Skeletal muscle cell (primary cell): ENCODE measurements around the gene SGSM2.

Source experiments
- DNase-seq: peaks from one replicate; pipeline ENCODE4 v3.0.0-alpha.2; 2010; ENCODE audit warnings: low read depth
- H3K4me3 ChIP-seq: 2 replicates; pipeline ENCODE4 v1.5.1; 2011; ENCODE audit warnings: low read depth, mild to moderate bottlenecking, control low read depth, low read length, moderate library complexity

SGSM2 gene

DNA sequence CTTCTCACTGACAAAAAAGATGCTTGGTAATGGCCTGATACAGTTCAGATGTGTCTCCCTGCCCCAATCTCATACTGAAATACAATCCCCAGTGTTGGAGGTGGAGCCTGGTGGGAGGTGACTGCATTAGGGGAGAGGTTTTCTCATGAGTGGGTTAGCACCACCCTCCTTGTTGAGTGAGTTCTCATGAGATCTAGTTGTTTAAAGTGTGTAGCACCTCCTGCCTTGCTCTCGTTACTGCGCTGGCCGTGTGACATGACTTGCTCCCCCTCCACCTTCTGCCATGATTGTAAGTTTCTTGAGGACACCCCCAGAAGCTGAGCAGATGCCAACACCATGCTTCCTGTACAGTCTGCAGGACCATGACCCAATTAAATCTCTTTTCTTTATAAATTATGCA, 6.0 kb upstream of the SGSM2 start:
- DNase-seq = no peak
- H3K4me3 ChIP-seq = no peak overlapping the region

DNA sequence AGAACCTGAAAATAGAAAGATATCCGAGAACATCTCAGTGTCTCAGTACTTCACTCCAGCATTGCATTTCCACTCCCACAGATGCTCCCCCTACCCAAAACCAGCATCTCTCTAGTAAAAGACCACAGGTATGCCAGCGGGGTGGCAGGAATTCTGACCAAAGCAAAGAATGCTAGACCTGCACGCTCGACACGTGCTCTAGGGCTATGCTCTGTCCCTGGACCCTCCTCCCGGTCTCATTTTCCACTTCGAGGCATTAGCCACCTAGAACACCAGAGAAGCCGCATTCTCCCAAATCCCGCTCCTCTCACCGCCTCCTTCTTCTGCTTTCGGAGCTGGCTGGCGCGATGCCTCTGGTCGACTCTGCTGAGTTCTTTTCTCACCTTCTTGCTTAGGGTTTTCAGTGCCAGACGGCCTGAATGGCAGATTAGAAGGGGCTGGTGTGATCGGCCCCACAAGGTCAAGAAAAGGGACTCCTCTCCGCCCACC, 1.5 kb upstream of the SGSM2 start:
- peak overlapping the region; percentile 92 for H3K4me3 ChIP-seq
- DNase-seq = no peak

DNA sequence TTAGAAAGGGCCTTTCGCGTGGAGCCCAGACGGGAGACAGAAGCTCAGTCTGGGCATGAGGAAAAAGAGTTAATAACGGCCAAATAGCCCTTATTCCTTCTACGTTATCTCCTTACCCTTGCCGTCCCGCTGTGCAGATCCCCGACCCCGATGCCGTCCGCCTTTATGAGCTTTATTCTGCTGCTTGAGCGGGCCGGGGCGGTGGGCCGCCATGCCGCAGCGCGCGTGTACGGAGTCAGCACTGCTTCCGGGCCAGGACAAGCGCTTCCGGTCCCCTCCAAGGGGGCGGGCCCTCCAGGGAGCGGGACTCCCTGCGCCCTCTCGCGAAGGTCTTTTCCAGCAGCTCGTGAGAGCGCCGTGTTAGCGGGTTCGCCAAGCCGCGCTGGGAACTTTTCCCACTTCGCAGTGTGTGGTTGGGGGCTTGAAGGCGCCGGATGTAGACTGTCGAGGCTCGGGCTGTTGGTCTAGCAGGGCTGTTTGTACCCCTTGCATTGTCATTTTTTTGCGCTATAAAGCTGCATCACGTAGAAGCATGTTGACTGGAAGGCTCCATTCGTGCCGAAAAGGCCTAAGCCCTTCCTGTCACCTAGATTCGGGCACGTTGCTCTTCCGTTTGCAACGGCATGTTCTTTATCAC, 968 bp upstream of the SGSM2 start, which contains the start of gene TSR1:
Gene TSR1 (minus strand): TSS at position 243 of the 637 bp plus-strand sequence. CDS start 30 bp downstream, at position 213.
- peak; percentile 62 for DNase-seq
- peak within 1 kb of the TSS; percentile 92 for H3K4me3 ChIP-seq

DNA sequence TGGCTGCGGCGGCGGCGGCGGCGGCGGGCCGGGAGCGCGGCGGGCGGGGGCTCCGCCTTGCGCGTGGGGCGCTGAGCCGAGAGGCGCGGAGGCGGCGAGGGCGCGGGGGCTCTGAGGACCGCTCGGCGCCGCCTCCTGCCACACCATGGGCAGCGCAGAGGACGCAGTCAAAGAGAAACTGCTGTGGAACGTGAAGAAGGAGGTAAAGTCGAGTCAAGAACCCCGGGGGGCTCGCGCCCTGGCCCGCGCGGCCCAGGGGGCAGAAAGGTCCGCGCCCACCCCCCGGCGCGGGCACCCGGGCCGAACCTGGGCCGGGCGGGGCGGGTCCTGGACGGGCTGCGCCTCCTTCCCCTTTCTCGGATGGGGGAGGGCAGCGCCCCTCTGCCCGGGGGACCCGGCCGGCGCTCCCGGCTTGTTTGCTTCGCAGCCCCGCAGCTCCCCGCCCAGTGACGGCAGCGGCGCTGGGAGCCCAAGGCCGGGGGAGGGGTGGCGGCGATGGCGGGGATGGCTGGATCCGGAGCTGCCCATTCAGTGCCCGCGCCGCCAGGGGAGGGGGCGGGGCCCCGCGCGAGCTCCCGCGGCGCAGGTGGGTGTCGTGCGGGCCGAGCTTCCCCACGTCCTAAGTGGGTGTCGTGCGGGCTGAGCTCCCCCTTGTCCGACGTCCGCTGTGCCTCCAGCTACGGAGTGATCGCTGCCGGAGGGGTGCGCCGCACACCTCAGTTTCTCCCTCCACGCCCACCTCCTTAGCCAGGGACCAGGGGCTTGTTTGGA, 428 bp downstream of the SGSM2 start:
- H3K4me3 ChIP-seq = peak overlapping the region; percentile 92
- no peak for DNase-seq

DNA sequence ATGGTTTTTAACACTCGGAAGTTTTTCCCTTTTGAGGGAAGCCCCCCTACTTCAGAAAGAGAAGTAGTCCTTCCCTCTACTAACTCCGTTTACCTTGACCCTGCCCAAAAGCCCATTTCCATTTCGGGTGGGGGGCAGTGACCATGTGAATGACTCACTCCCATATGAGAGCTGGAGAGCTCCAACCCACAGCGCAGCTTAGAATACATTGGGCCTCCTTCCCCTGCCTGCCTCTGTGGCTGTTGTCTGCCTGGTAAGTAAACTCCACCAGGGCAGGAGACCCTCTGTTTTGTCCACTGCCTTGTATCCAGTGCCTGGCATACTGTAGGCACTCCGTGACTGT, 985 bp downstream of the SGSM2 start:
- no peak for DNase-seq
- H3K4me3 ChIP-seq = peak overlapping the region; percentile 92

DNA sequence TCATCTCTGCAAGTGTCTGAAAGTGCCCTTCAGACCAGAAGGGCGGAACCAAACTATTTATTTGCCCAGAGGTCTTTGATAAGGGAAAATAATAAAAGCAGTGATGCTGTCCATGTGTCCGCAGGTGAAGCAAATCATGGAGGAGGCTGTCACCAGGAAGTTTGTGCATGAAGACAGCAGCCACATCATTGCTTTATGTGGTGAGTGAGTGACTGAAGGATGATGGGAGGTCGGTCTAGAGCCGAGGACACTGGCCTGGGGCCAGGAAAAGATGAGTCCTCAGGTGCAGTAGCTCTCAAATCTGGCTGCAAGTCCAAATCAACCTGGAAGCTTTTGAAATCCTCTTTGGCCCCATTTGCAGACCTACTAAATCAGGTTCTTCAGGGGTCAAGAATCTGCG, 6.1 kb downstream of the SGSM2 start:
- H3K4me3 ChIP-seq = no peak overlapping the region
- no peak for DNase-seq

DNA sequence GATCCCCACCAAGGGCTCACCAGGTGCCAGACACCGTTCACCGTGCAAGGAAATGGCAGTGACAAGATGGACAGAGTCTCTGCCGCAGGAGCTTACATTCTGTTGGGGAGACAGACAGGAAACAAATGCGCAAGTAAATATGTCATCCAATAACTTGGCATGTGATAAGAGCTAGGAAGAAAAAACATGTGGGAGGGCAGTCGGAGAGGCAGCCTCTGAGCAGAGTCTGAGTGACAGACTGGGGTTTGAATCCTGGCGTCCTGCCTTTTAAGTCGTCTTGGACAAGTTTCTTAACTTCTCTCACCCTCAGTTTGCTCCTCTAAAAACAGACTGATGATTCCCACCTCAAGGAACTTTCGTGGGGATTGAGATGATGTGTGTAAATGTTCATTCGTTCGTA, 7.2 kb downstream of the SGSM2 start:
- H3K4me3 ChIP-seq = no peak overlapping the region
- no peak for DNase-seq

DNA sequence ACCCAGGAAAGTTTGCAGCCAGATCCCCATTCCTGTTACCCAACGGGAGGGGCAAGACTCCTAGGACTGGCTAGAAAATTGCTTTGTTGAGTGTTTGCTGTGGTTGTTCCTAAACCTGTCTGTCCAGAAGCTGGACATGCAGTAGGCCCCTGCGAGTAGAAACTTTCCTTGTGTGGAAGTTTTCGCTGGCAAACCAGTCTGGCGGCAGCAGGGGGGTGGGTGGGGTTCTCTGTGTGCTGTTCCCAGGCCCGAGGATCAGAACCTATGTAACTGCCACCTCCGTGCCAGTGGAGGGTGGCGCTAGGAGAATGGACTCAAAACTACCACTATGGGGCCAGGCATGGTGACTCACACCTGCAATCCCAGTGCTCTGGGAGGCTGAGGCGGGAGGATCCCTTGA, 9.2 kb downstream of the SGSM2 start:
- H3K4me3 ChIP-seq = no peak overlapping the region
- DNase-seq = no peak

DNA sequence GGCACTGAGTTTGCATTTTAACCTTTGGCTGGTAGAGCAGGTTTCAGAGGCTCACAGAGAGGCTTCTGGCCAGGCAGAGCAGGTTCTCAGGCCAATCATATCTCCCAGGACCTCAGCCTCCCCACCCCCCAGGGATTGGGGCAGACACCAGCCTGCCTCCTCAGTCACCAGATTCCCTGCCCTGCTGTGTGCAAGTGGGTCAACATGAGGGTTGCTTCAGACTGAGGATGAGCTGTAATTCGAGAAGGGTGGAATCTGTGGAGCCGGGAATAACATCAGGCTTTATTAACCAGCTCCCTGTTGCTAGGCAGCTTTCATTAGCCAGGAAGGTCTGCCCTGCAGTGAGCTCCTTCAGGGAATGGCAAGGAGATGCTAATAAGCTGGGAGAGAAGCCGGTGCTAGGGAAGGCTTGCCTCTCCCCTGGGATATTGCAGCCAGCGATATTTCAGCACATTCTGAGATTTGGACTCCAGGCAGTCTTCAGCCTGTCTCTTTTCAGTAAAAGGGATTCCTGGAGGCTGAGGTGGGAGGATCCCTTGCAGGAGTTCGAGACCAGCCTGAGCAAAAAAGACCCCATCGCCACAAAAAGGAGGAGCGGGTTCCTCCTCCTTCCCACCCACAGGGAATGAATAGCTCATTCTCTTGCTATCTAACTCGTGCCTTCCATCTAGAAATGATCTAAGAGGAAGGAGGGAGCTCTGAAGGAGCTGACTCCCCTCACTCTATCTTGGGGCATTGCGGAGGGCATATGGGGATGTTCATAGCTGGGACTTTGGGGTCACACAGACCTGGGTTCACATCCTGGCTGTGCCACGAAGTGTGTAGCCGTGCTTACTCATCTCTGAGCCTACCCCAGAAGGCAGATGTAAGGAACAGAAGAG, 10.7 kb downstream of the SGSM2 start:
- peak; percentile 66 for DNase-seq
- no peak overlapping the region for H3K4me3 ChIP-seq

DNA sequence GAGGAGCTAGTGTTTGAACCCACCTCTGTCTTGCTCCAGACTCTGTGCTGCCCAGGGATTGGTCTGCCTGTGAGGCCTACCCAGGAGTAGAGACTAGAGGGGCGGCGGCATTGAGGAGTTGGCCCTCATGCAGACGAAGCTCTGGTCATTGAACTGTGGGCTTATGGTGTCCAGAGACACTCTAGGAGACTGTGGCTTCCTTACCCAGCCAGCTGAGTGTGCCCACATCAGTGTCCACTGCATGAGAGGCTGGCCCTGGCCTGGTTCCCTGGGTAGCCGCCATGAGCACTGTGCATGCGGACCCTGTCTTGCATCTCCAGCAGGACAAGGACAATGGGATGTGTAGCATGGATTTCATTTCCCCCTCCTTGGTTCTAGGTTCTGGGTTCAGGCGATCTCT, 14.0 kb downstream of the SGSM2 start:
- no peak overlapping the region for H3K4me3 ChIP-seq
- no peak for DNase-seq

DNA sequence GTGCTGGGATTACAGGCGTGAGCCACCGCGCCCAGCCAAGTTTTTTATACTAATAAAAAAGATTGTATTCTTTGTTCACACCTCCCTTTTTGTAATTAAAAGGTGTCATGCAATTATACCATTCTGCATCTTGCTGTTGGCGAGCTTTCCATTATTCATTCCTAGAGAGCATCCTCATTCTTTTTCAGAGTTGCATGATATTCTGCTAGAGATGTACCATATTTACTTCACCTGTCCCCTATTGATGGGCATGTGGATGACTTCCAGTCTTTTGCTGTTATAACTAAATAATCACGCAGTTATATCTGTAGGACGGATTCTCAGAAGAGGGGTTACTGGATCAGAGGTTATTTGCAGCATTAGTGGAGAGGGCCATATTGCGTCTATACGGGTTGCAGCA, 17.0 kb downstream of the SGSM2 start:
- DNase-seq = no peak
- no peak overlapping the region for H3K4me3 ChIP-seq

DNA sequence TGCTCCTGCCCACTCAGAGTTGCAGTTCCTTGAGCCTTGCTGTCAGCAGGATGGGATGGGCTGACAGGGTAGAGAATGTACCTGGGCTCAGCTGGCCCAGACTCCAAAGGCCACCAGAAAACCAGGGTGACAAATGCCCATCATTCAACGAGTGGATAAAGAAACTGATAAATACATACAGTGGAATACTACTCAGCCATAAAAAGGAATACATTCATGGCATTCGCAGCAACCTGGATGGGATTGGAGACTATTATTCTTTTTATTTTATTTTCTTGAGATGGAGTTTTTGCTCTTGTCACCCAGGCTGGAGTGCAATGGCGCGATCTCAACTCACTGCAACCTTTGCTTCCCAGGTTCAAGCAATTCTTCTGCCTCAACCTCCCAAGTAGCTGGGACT, 19.9 kb downstream of the SGSM2 start:
- no peak for DNase-seq

DNA sequence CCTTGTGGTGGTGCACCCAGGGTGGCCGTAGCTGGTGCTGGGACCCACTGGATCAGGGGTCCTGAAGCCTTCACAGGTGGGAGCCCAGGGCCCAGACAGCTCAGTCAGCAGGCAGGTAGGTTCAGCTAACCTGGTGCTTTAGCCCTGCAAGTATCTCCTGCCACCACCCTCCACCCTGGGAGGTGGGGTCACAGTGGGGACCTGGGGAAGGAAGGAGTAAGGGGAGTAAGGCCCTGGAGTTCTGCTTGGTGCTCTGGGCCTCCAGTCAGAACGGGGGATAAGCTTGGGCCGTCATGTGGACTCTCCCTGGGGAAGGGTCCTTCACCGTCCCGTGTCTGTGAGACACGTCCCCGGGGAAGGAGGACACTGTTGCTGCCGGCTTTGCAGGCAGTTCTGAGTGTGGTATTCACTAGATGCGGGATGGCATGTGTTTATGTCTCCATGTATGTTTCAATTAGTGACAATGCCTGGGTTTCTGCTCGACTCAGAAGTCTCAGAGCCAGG, 20.7 kb downstream of the SGSM2 start:
- H3K4me3 ChIP-seq = no peak overlapping the region
- DNase-seq = no peak

More for the DNA sequence above, 19.9 kb downstream of the SGSM2 start:
- no peak overlapping the region for H3K4me3 ChIP-seq

DNA sequence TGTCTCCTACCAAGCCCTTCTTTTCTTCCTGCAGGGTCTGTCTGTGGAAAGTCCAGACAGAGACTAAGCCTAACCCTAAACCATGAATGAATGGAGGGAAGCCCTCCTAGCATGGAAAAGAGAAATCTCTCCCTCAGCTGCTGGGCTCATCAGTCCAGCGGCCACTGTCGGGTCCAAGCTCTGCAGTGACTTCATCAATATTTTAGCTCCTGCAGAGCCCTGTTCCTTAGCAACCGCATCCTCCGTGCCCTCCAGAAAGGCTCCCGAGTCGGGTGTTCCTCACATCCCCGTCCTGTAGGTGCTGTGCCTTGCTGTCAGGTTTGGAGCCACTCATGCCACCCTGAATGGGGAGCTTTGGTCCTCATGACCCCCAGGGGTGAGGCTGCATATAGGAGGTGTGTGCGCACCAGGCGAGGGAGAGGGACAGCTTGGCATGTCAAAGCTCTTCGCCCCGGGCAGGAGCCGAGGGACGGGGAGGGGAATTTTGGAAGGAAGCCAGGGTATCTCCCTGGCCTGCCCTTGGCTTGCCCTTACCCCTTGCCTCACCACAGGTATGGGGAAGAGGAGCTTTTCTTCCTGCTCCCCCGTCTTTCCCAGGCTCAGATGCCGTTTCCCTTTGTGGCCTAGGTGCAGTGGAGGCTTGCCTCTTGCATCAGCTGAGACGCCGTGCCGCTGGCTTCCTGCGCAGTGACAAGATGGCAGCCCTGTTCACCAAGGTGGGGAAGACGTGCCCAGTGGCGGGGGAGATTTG, 23.9 kb downstream of the SGSM2 start:
- DNase-seq = no peak
- no peak overlapping the region for H3K4me3 ChIP-seq

DNA sequence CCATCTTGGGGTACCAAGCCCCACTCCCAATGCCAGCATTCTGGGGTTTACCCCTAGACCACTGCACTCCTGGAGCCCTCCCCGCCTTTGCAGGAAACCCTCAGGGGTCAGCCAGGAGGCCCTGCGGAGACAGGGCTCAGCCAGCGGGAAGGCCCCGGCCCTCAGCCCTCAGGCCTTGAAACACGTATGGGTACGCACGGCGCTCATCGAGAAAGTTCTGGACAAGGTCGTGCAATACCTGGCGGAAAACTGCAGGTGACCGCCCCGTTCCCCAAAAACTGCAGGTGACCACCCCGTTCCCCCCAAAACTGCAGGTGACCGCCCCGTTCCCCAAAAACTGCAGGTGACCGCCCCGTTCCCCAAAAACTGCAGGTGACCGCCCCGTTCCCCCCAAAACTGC, 24.7 kb downstream of the SGSM2 start:
- no peak overlapping the region for H3K4me3 ChIP-seq

DNA sequence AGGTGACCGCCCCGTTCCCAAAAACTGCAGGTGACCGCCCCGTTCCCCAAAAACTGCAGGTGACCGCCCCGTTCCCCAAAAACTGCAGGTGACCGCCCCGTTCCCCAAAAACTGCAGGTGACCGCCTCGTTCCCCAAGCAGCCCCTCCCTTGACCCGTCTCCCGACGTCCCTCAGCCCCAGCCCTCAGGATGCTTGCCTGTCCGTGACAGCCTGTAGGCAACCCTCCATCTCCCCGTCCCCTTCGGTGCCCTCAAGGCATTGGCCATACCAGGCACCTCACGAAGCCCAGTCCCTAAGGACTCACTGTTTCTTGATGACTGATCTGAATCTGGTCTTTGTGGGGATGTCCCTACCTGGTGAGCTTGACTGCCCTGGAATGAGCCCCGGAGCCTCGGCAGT, 25.1 kb downstream of the SGSM2 start:
- no peak overlapping the region for H3K4me3 ChIP-seq
- no peak for DNase-seq

More for the DNA sequence above, 24.7 kb downstream of the SGSM2 start:
- no peak for DNase-seq

DNA sequence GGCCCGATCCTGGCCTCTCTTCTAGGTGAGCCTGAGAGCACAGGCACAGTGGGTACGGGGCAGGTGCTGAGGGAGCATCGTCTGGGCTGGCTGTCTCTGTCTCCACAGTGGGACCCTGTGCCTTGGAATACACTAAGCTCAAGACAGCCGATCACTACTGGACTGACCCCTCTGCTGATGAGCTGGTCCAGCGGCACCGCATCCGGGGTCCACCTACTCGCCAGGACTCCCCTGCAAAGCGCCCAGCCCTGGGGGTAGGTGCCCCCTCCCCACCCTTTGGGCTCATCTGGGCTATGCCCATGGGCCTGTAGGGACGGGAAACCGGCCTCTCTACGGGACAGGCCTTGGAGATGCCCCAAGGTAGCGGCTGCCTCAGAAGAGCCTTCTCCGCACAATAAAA, 25.6 kb downstream of the SGSM2 start:
- DNase-seq = no peak
- H3K4me3 ChIP-seq = no peak overlapping the region

DNA sequence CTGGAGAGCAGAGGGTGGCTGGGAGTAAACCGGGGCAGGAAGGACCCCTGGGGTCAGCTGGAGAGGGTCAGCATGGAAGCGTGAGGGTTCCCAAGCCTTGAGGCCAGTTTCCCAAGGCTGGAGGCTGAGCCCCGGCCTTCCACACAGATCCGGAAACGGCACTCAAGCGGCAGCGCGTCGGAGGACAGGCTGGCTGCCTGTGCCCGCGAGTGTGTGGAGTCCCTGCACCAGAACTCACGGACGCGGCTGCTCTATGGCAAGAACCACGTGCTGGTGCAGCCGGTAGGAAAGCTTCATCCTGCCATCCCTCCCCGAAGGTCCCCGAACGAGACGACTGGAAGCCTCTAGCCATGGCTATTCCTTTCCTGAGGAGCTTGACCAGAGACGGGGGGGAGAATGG, 26.0 kb downstream of the SGSM2 start:
- H3K4me3 ChIP-seq = no peak overlapping the region
- no peak for DNase-seq
